ENCODE results near the gene ETV1. TPM values are rescaled to one million over a fixed set of nuclear protein-coding genes. Genes with fewer than 3 reads are reported as not detected.

ETV1 gene
- total and polyA plus RNA-seq, 9 of the 15 experiments (the other 6 are each of a cell fraction or from before 2014, with no cell fraction given), result 7.2 to 27.4 (median 14.0) TPM

- 0 out of 4 replicates have a peak, but pooled peaks of 1 of the 2 experiments have one; percentile 34 for TF ChIP-seq MLLT1 (IDR thresholded peaks at IDR 0.05)
- peak; percentile 31; the same call in 1 of the 2 replicates for TF ChIP-seq PHF21A (IDR thresholded peaks at IDR 0.05; ENCODE audit: borderline replicate concordance, low read depth)
- TF ChIP-seq MNT (conservative IDR thresholded peaks at IDR 0.05), result 0 out of 4 replicates have a peak, but pooled peaks of 1 of the 2 experiments have one; percentile 17
- TF ChIP-seq ZNF316 (IDR thresholded peaks at IDR 0.05), result peak; percentile 60
- TF ChIP-seq FOXP4 (CRISPR knock-in tag; IDR thresholded peaks at IDR 0.05; ENCODE audit: borderline replicate concordance), result no peak
- TF ChIP-seq NCOR1 (IDR thresholded peaks at IDR 0.05), result no peak
- no peak for TF ChIP-seq E2F5 (CRISPR knock-in tag; IDR thresholded peaks at IDR 0.05)
- no peak for TF ChIP-seq ARNT (IDR thresholded peaks at IDR 0.05)
- no peak for TF ChIP-seq NUFIP1 (IDR thresholded peaks at IDR 0.05; ENCODE audit: partially characterized antibody)
- TF ChIP-seq NBN (IDR thresholded peaks at IDR 0.05; ENCODE audit: low read depth), result peak; percentile 44; the same call in 1 of the 2 replicates
- TF ChIP-seq ZNF384 (IDR thresholded peaks at IDR 0.05; ENCODE audit: low read depth, low read length), result peak; percentile 77; the same call in 1 of the 2 replicates
- peak in 1 of 2 experiments; percentile 11 for TF ChIP-seq AFF1 (IDR thresholded peaks at IDR 0.05; ENCODE audit: low read depth in 1 of 2, partially characterized antibody in 2 of 2)
- TF ChIP-seq TBP (optimal IDR thresholded peaks at IDR 0.05; ENCODE audit: low read depth, low read length), result peak; percentile 43
Measured at GRCh38 chr7:13989126-13989948, at the start of gene ETV1 (continued).
